ENCODE measurements around the gene PC. TPM values are rescaled to one million over a fixed set of nuclear protein-coding genes. Genes with fewer than 3 reads are reported as not detected.

PC gene
- total RNA-seq, 6 donors from 2014 or later = 5.0 to 49.9 (median 20.9) TPM

GRCh38 chr11:66902486-66903177, 55.6 kb downstream of the PC start:
- 89% methylated on average over 12 to 15 of the region's 15 CpGs for WGBS, 2 donors
- H3K27ac ChIP-seq = no peak overlapping the region
- H3K4me1 ChIP-seq = no peaks in the 10 kb centered on the region
- H3K4me3 ChIP-seq = no peak overlapping the region
- no peak for TF ChIP-seq CTCF (IDR thresholded peaks at IDR 0.05)
- TF ChIP-seq POLR2AphosphoS5 (IDR thresholded peaks at IDR 0.05) = no peak
- no peaks in the 10 kb centered on the region for H3K36me3 ChIP-seq
- peak in 1 of 2 donors; percentile 42 for DNase-seq
- ATAC-seq (ENCODE audit: low FRiP score in 2 of 2) = no peak
- no peaks in the 10 kb centered on the region for H3K27me3 ChIP-seq
- H3K9me3 ChIP-seq = no peaks in the 10 kb centered on the region

GRCh38 chr11:66901964-66902390, 56.2 kb downstream of the PC start:
- no peak for ATAC-seq (ENCODE audit: low FRiP score in 2 of 2)
- Histone ChIP-seq H3K4me1 (no peaks in the 10 kb centered on the region), H3K9me3 (no peaks in the 10 kb centered on the region), H3K36me3 (no peaks in the 10 kb centered on the region), H3K4me3 (no peak overlapping the region), H3K27ac (no peak overlapping the region), H3K27me3 (no peaks in the 10 kb centered on the region)
- TF ChIP-seq POLR2A (IDR thresholded peaks at IDR 0.05) (no peak), EP300 (IDR thresholded peaks at IDR 0.05) (no peak), CTCF (IDR thresholded peaks at IDR 0.05) (no peak), POLR2AphosphoS5 (IDR thresholded peaks at IDR 0.05) (no peak)
- 82 to 88% methylated on average over 7 of the region's 7 CpGs for WGBS, 2 donors
- no peak for DNase-seq

GRCh38 chr11:66894141-66894540, 64.0 kb downstream of the PC start:
- Histone ChIP-seq H3K4me1 (peaks cover 0 to 4% (median 0%) of the 10 kb centered on the region in 4 donors), H3K36me3 (no peaks in the 10 kb centered on the region), H3K27me3 (no peaks in the 10 kb centered on the region), H3K27ac (no peak overlapping the region), H3K4me3 (no peak overlapping the region), H3K9me3 (no peaks in the 10 kb centered on the region)
- TF ChIP-seq POLR2A (IDR thresholded peaks at IDR 0.05) (no peak), POLR2AphosphoS5 (IDR thresholded peaks at IDR 0.05) (no peak), CTCF (IDR thresholded peaks at IDR 0.05) (no peak), EP300 (IDR thresholded peaks at IDR 0.05) (no peak)
- ATAC-seq (ENCODE audit: low FRiP score in 2 of 2) (no peak), DNase-seq (no peak)
- whole genome bisulfite sequencing, 2 donors = 80 to 86% methylated on average over 2 of the region's 2 CpGs

- no peaks in the 10 kb centered on the region for H3K27me3 ChIP-seq
- H3K4me3 ChIP-seq = no peak overlapping the region
- ATAC-seq (ENCODE audit: low FRiP score in 2 of 2) (no peak), DNase-seq (no peak)
- peaks cover 0 to 4% (median 0%) of the 10 kb centered on the region in 4 donors for H3K4me1 ChIP-seq
- H3K27ac ChIP-seq = no peak overlapping the region
- H3K36me3 ChIP-seq = no peaks in the 10 kb centered on the region
- TF ChIP-seq CTCF (IDR thresholded peaks at IDR 0.05) = no peak
- no peak for TF ChIP-seq POLR2AphosphoS5 (IDR thresholded peaks at IDR 0.05)
- no peak for TF ChIP-seq EP300 (IDR thresholded peaks at IDR 0.05)
- TF ChIP-seq POLR2A (IDR thresholded peaks at IDR 0.05) = no peak
- 43 to 75% methylated on average over 6 of the region's 6 CpGs for WGBS, 2 donors
- no peaks in the 10 kb centered on the region for H3K9me3 ChIP-seq
Observed at GRCh38 chr11:66892911-66893310, 65.3 kb downstream of the PC start.
